ENCODE data around the gene PTGR1.
"Not testable (repeated sequence)": the region's sequence is repeated elsewhere in the genome, so short reads cannot be mapped to it uniquely, and the experiment has no call there.

Gene PTGR1

GRCh38 chr9:111613436-111614040 lies 14.1 kb upstream of the PTGR1 start:
- DNase-seq (ENCODE audit: low spot score), result peak; percentile 35

GRCh38 chr9:111610845-111611244 lies 11.4 kb upstream of the PTGR1 start:
- DNase-seq (ENCODE audit: low spot score), result no peak

- no peak for DNase-seq (ENCODE audit: low spot score)
These were observed 10.7 kb upstream of the PTGR1 start for GRCh38 chr9:111610149-111610548.

GRCh38 chr9:111605041-111605559 lies 5.7 kb upstream of the PTGR1 start:
- DNase-seq (ENCODE audit: low spot score), result no peak

DNA sequence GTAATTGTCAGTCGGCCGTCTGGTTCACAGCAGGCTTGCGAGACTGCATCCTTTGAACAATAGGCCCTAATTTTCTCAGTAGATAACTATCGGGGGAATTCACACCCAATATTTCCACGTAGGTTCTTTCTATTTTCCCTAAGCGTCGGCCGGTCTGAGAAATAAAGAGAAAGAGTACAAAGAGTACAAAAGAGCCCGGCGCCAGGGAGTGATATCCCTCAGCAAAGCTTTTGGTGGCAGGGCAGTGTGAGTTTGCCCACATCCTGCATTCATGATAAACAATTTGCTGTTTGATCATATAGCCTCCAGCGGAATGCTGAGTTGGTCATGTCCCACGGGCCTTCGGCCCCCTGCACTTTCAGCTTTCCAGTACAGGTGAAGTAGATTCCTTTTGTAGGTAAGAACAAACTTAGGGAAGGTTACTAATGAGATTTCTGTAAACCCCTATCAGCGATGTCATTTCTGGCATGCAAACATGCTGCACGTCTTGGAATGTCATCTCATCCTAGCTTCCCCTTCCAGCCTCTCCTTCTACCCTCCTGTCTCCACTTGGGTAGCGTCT lies 4.7 kb upstream of the PTGR1 start:
- DNase-seq (ENCODE audit: low spot score), result no peak

DNA sequence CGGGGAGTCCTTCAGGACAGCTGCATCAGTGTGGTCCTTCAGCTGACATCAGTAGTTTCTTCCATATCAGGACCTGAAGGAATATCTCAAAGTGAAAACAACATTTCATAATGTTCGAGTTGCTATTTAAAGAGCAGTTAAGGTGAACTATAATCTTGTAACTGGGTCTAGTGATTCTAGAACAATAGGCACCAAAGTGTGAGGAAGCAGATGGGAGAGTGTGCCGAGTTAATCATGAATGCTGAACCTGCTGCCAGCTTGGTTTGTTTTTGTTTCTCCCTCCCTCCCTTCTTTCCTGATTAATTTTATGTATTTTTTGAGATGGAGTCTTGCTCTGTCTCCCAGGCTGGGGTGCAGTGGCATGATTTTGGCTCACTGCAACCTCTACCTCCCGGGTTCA lies 3.6 kb upstream of the PTGR1 start:
- no peak for DNase-seq (ENCODE audit: low spot score)

- peak; percentile 34 for DNase-seq (ENCODE audit: low spot score)
These were observed 2.0 kb upstream of the PTGR1 start for GRCh38 chr9:111601237-111602018.

DNA sequence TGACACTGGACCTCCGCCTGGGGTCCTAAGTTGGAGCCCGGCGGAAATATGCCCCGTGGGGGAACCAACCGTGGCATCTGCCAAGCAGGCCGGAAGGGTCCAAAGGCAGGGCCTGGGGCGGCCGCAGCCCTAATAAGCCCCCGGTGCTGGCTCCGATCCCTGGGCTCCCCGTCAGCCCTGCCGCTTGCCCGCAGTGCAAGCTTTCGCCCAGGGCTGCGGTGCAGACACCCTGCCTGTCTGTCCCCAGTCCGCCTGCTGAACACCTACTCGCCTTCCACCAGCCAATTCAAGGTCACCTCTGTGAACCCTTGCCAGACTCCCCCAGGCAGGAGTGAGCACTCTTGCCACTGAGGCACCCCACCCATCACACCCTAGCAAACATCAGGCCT lies 502 bp upstream of the PTGR1 start:
- no peak for DNase-seq (ENCODE audit: low spot score)

DNA sequence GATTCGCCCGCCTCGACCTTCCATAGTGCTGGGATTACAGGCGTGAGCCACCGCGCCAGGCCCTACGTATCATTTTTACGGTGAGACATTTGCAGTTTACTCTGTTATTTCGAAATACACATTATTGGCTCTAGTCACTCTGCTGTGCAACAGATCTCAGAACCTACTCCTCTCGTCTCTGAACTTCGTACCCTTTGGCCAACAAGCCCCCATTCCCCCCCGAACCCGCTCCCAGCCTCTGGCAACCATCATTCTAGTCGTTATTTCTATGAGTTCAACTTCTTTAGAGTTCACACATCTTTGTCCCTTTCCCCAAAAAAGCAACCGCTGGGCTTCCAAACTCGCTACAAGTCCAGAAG lies 735 bp downstream of the PTGR1 start:
- DNase-seq (ENCODE audit: low spot score), result peak; percentile 26

DNA sequence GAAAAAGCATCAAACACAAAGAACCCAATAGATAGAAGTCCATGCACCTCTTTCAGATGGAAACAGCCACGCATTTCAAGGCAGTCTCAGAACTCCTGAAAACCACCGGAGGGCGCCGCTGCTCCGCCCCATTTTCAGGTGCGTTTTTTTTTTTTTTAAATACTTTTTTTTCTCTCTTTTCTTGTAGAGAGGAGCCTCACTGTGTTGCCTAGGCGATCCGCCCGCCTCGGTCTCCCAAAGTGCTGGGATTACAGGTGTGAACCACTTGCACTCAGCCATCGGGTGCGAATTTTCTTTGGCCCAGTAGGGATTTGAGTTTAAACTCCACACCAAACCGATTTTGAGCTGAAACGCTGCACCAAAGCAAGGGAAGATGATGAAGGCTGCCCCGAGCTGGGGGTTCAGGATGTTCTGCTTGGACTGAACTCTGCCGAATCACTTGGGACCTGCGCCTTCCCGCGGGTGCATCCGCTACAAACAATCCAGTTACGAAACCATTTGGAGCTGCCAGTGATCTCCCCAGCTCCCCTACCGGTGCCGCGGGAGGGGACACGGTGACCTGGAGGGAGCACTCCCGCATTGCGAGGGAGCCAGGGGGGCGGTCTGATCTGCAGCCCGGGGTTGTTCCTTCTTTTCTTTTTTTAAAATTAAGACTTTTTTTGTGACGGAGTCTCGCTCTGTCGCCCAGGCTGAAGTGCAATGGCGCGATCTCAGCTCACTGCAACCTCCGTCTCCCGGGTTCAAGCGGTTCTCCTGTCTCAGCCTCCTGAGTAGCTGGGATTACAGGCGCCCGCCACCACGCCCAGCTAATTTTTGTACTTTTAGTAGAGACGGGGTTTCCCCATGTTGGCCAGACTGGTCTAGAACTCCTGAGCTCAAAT lies 1.4 kb downstream of the PTGR1 start:
- DNase-seq (ENCODE audit: low spot score), result peak; percentile 61

GRCh38 chr9:111588846-111589245 lies 10.6 kb downstream of the PTGR1 start:
- DNase-seq (ENCODE audit: low spot score), result no peak

GRCh38 chr9:111586378-111586777 lies 13.1 kb downstream of the PTGR1 start:
- DNase-seq (ENCODE audit: low spot score), result no peak

GRCh38 chr9:111582888-111583287 lies 16.6 kb downstream of the PTGR1 start:
- no peak for DNase-seq (ENCODE audit: low spot score)

DNA sequence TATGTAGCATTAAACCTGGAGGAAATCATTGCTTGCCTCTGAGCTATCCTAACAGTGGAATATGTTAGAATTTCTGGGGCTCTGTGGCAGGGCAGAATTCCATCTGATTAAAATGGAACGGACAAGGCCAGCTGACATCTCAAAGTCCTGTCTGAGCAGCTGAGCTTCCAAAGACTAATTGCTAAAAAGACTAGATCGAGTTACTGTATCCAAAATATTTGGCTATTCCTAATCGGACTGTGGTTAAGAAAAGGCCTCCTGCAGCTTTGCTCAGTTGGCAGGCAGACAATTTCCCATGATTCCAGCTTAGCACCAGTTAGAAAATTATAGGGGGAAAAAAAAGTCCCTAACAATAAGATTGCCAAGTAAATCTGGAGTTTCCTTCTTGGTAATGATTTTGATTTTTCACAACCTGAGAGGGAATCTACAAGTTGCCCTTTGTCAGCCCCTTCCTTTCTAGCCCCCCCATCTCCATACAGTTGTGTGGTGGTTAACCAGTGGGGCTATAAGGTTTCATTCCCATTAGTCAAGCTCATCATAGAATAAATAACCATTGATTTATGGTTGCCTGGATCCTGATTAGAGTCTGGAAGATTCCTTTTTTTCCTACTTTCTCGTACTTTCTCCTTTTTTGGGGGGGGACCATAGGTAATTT lies 26.4 kb downstream of the PTGR1 start:
- no peak for DNase-seq (ENCODE audit: low spot score)

DNA sequence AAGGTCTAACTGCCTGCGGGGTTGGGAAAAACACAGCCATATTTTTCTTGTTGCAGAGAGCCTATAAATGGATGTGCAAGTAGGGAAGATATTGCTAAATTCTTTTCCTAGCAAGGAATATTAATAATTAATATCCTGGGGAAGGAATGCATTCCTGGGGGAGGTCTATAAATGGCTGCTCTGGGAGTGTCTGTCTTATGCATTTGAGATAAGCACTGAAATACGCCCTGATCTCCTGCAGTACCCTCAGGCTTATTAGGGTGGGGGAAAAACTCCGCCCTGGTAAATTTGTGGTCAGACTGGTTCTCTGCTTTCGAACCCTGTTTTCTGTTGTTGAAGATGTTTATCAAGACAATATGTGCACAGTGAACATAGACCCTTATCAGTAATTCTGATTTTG lies 31.3 kb downstream of the PTGR1 start:
- not testable (repeated sequence) for DNase-seq (ENCODE audit: low spot score)

DNA sequence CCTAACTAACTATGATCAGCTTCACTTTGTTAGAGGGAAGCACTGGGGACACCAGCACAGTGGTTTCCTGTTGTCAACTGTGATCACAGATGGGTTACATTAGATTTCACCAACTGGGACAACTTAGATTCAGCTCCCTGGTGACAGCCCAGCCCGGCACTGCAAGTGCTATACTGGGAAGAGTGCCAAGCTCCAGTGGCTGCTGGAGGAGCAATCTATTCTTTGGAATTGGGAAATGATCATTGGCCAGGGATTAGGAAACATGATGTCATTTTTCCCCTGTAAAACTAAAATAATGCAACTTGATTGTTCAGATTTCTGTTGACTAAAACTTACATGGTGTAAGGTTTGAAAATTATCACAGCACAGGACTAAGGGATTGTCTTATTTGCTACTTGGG lies 33.2 kb downstream of the PTGR1 start:
- no peak for DNase-seq (ENCODE audit: low spot score)

- no peak for DNase-seq (ENCODE audit: low spot score)
These were observed 38.2 kb downstream of the PTGR1 start for GRCh38 chr9:111561165-111561719.

DNA sequence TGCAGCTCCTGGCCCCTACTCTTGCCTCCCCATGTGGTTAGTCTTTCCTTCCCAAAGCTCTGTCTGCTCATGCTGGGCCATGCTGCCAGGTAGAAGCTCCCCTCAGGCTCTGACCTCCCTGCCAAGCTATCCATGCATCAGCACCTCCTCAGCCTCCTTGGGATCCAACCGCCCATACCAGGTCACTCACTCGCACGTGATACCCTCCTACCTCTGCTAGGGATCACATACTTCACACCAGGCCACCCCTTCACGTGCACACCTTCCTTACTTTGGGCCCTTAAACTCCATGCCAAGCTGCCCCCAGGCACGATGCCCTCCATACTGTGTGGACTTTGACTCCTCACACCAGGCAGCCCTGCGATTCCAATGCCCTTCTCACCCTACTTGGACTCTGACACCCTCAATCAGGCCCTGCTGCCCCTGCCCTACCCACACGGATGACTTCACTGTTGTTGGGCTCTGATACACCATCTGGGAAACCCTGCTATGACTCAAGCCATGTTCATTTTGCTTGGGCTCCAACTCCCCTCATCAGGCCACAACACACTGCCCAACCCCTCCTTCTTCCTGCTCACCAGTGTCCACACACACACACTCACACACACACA lies 40.3 kb downstream of the PTGR1 start:
- no peak for DNase-seq (ENCODE audit: low spot score)

DNA sequence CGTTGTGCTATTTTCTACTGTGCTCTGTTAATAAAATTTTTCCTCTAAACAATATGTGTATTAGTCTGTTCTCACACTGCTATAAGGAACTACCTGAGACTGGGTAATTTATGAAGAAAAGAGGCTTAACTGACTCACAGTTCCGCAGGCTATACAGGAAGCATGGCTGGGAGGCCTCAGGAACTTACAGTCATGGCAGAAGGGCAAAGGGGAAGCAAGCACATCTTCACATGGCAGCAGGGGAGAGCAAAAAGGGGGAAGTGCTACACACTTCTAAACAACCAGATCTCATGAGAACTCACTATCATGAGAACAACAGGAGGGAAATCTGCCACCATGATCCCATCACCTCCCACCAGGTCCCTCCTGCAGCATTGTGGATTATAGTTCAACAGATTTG lies 44.0 kb downstream of the PTGR1 start:
- not testable (repeated sequence) for DNase-seq (ENCODE audit: low spot score)

GRCh38 chr9:111548623-111549022 lies 50.8 kb downstream of the PTGR1 start:
- DNase-seq (ENCODE audit: low spot score), result no peak
